OCI-LY3 (cell line): ENCODE data around the gene TMEM123.

Source experiments
- CTCF ChIP-seq: fragments of 200-600, 300-600 bp; sonication (generic); IDR thresholded peaks from 2 replicates; pipeline ENCODE4 v1.5.1; 2014; ENCODE audit warnings: antibody characterized with exemption, low read length, low read depth
- EZH2phosphoT487 ChIP-seq: fragments of 200-600 bp; shearing (Covaris generic); IDR thresholded peaks from 2 replicates; pipeline ENCODE4 v1.6.1; 2018; ENCODE audit warnings: antibody characterized with exemption, mixed run types, low read depth

- no peak for TF ChIP-seq CTCF
- TF ChIP-seq EZH2phosphoT487 = no peak
Observed at GRCh38 chr11:102456381-102456780, 3.8 kb upstream of the TMEM123 start.
